NCI-H748 (cell line): ENCODE measurements around the gene RSL1D1.
A peak's percentile ranks its signal among the peaks of the same experiment; 100 is the strongest.

Source experiments
- DNase-seq: peaks from one replicate; lab custom pipeline; 2025; ENCODE audit not compliant: unreplicated experiment; lab: John Stamatoyannopoulos, UW

The RSL1D1 gene

DNA sequence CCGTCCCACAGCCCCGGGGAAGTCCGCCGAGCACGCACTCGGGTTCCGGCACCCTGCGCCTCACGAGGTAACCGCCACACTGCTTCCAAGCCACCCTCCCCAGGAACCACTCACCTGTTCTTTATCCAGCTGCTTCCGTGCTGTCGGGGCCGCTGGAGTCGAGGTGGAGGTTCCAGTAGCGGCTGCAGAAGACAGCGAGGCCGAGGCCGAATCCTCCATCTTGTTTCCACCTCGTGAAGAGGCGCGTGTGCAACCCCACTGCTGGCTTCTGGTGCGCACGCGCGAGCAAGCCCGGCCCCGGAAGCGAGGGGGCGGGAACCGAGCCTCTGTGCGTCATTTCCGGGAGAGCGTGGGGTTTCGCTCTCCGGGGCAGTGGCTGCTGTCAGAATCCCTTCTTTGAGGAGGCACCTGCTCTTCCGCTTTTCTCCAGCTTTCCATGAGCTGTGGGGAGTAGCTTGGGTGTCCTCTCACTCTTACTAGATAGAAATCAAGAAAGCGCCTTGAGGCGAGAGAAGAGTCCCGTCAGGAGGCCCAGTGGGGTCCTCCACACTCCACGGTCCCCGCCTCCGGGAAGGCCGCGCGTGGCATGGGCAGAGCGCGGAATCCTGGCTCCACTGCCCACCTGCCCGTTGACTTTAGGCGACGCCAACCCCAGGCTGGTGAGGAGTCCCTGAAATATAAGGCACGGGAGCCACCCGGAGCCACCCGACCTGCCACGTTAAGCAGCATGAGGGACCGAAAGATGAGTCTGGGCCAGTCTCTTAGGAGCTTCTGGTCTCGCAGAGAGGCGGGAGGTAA is at the start of gene RSL1D1:
TSS of gene RSL1D1 (minus strand) at position 249 of the 798 bp plus-strand sequence. CDS start at position 219, 30 bp downstream.
- DNase-seq, result peak; percentile 83

GRCh38 chr16:11901091-11901490 is 49.7 kb upstream of the RSL1D1 start:
- no peak for DNase-seq

DNA sequence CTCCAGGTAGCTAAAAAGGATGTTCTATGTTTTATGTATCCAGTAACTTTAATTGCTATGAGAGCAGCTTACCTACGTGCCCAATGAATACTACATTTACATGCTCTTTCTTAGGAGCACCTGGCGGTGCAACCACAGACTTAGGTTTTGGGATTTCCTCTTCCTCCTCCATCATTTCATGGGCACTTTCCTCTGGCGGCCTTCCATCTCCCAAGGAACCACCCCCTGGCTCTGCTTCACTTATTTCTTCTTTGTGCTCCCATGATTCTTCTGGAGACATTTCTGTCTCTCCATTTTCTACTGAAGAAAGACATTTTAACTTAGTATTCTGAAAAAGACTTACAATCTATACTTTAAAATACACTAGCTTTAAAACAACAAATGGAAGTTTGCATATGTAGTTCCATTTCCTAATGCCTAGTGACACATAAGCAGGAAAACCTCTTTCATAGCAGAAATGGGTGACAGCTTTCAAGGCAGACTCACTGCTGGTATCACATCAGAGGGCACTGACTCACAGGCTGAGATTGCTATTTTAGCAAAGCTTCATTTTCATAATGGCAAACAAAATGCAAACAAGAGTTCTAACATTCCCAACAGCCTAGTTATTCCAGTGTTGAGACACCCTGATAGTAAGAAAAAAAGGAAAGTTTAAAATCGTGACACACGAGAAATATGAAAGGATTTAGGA is 45.3 kb upstream of the RSL1D1 start:
- DNase-seq, result no peak

DNA sequence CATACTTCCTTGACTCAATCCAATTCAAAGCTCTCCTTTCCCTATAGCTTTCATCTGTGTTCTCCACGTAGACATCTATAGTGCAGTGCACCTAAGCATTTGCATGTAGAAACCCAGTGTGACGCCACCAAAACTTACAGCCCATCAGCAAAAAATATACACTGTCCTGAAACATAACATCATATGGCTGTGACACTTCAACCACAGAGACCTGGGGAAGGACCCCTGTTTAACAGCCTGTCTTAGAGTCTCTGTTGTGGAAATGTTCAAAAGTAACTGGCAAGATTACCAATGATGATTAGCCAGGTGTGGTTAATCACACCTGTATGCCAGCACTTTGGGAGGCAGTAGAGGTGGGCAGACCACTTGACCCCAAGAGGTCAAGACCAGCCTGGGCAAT is 42.2 kb upstream of the RSL1D1 start:
- no peak for DNase-seq

DNA sequence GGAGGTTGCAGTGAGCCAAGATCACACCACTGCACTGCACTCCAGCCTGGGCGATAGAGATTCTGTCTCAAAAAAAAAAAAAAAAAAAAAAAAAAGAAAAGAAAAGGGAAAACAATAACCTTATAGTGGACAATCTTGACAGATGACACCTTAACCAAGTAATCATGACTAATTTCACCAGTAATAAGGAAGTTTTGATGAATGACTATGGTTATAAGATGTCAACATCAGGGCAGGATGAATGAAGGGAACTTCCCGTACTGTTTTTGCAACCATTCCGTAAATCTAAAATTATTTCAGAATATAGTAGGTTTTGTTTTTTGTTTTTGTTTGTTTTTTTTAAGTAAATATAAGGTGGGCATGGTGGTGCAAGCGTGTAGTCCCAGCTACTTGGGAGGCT is 41.4 kb upstream of the RSL1D1 start:
- no peak for DNase-seq

- DNase-seq, result no peak
Observed at GRCh38 chr16:11890231-11890965, 39.1 kb upstream of the RSL1D1 start.

GRCh38 chr16:11886881-11887280 is 35.5 kb upstream of the RSL1D1 start:
- no peak for DNase-seq

DNA sequence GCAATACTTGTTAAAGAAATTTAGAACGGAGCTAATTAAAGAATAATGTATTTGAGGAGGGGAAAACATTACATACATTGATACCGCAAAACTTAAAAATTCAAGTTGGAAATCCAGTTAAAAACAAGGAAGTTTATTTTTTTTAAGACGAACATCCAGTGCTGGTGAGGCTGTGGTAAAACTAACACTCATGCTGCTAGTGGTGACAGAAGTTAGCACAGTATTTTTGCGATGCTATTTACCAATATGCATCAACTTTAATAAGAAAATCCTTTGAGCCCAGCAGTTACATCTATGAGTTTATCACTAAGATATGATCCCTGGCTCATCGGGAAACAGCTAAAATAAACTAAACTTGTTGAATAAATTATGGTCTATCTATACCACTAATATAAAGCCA is 32.7 kb upstream of the RSL1D1 start:
- no peak for DNase-seq

DNA sequence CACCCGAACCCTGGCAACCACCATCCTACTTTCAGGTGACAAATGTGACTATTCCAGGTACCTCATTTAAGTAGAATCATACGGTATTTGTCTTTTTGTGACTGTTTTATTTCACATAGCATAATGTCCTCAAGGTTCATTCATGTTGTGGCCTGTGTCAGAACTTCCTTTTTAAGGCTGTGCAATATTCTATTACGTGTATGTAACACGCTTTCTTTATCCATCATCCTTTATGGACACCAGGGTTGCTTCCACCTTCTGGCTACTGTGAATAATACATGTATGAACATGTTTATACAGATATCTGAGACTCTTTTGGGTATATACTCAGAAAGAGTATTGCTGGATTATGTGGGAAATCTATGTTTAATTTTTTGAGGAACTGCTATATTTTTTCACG is 28.7 kb upstream of the RSL1D1 start:
- no peak for DNase-seq

- DNase-seq, result no peak
Observed at GRCh38 chr16:11877374-11877773, 26.0 kb upstream of the RSL1D1 start.

- DNase-seq, result no peak
Observed at GRCh38 chr16:11876306-11876705, 25.0 kb upstream of the RSL1D1 start.

GRCh38 chr16:11875721-11876120 is 24.4 kb upstream of the RSL1D1 start:
- DNase-seq, result no peak

GRCh38 chr16:11871193-11871592 is 19.9 kb upstream of the RSL1D1 start:
- no peak for DNase-seq

- no peak for DNase-seq
Observed at GRCh38 chr16:11870399-11870798, 19.1 kb upstream of the RSL1D1 start.

- no peak for DNase-seq
Observed at GRCh38 chr16:11869353-11870228, 18.2 kb upstream of the RSL1D1 start.

DNA sequence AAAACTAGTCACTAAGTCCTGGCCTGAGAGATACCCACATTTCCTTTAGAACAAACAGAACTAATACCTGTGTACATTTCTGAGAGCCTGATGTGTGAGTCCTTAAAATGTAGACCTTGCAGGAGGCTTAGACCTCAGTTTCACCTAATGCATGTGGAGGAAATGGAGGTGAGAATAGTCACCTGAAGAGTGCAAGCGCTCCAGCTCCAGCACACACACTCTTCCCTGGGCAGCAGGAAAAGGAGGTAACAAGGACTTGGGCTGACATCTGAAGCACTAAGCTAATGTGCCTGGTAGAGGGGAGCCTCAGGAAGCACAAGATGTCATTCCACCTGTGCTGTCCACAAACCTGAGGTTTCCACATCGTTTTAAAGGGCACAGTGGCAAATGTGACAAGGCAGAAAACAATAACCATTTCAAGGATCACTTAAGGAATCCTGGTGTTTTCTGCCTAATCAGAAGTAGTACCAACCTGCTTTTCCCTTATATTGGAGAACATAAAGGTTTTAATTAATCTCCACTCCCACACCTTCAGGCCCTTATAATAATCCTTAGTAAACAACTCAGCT is 17.2 kb upstream of the RSL1D1 start:
- no peak for DNase-seq

DNA sequence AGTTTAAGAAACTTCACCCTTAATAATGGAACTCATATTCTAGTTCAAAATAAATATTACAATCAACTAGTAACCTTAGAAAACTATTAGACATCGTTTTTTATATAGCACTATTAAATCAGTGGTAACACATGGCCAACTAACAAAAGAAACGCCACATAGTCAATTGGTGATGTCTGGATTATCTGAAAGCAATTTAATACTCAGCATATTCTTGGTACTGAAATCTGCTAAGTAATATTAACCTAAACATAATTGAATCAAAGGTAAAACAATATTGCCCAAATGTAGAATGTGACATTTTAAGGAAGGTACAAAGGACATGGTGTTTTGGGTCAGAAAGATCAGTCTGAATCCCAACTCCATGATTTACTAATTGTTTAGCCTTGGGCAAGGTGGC is 11.1 kb upstream of the RSL1D1 start:
- no peak for DNase-seq

GRCh38 chr16:11857161-11857560 is 5.8 kb upstream of the RSL1D1 start:
- DNase-seq, result no peak

DNA sequence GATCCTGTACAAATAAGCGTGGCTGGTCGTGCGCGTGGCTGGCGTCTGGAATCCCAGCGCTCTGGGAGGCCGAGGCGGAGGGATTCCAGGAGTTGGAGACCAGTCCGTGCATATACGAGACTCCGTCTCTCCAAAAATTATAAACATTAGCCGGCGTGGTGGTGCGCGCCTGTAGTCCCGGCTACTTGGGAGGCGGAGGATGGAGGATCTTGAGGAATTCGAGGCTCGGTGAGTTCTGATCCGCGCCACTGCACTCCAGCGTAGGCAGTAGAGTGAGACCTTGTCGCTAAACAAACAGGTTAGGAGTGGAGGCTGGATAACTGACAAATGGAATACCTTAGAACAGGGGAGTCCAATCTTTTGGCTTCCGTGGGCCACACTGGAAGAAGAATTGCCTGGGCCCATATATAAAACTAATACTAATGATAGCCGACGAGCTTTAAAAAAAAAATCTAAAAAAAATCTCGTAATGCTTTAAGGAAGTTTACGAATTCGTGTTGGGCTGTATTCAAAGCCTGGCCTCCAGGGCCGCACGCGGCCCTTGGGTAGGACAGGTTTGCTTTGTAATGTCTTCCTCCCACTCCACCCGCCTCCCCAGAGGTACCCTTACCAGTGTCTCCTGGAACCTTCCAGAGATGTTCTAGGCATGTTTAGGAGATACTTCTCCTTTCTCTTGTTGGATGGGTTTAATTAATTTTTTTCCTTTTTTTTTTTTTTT is 909 bp upstream of the RSL1D1 start:
- DNase-seq, result no peak

- no peak for DNase-seq
Observed at GRCh38 chr16:11848842-11849241, 2.5 kb downstream of the RSL1D1 start.
